Activated T-cell treated with anti-CD3 and anti-CD28 coated beads, Interleukin-2, amount 50 U/mL, for 4 hours (primary cell): ENCODE measurements around the gene ACY1. TPM values are rescaled to one million over a fixed set of nuclear protein-coding genes. Genes with fewer than 3 reads are reported as not detected.

Experiments used
- ATAC-seq, 2 donors: fragments of 200-7000 bp; cut with Tn5 transposase; one replicate each; pipeline ENCODE4 v1.10.0; 2021
- DNase-seq: peaks from one replicate; pipeline ENCODE4 v3.0.0-alpha.2; 2020
- H3K27me3 Mint-ChIP-seq: one replicate; pipeline ENCODE4 v1.8.0; 2021; ENCODE audit warnings: low read depth, mixed read lengths
- H3K36me3 Mint-ChIP-seq: one replicate; pipeline ENCODE4 v1.8.0; 2022; ENCODE audit warnings: mixed read lengths; ENCODE audit not compliant: insufficient read depth
- H3K4me1 Mint-ChIP-seq: one replicate; pipeline ENCODE4 v1.8.0; 2021; ENCODE audit warnings: low read depth, mixed read lengths
- H3K4me3 Mint-ChIP-seq: one replicate; pipeline ENCODE4 v1.8.0; 2021; ENCODE audit warnings: mild to moderate bottlenecking, moderate library complexity, mixed read lengths
- H3K9me3 Mint-ChIP-seq: one replicate; pipeline ENCODE4 v1.8.0; 2021; ENCODE audit warnings: mixed read lengths
- total RNA-seq, 3 donors: library from RNA; stranded (reverse); gene quantifications; one replicate each; pipeline ENCODE4 v1.2.1, GENCODE V29; 2021

Gene ACY1
- total RNA-seq, 3 donors from 2014 or later, result 47.6 to 58.1 (median 55.9) TPM

DNA sequence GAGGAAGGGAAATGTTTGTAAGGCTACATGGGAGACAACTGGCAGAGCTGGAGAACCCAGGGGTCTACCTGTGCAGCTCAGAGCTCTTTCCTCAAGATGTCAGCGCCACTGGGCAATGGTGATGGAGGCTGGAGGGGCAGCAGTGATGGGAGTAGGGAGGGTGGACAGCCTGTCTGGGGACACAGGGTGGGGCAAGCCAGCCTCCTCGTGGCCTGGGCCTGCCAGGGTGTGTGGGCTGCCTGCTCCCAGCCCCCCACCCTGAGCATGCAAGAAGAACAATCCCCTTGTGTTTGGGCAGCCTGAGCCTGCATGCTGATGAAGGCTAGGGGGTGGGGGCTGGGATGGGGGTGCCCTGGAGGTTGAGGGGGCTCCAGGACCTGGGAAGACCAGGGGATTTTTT lies 17.3 kb upstream of the ACY1 start:
- no peak for DNase-seq

GRCh38 chr3:51966486-51966885 lies 16.8 kb upstream of the ACY1 start:
- no peak for ATAC-seq
- H3K27me3 Mint-ChIP-seq, result no peaks in the 10 kb centered on the region
- no peaks in the 10 kb centered on the region for H3K36me3 Mint-ChIP-seq
- peaks cover 10% of the 10 kb centered on the region for H3K4me1 Mint-ChIP-seq
- H3K9me3 Mint-ChIP-seq, result no peaks in the 10 kb centered on the region
- no peak for DNase-seq
- peak overlapping the region; percentile 81 for H3K4me3 Mint-ChIP-seq

More for the DNA sequence above, 17.3 kb upstream of the ACY1 start:
- H3K4me1 Mint-ChIP-seq, result peaks cover 10% of the 10 kb centered on the region
- no peak for ATAC-seq
- H3K4me3 Mint-ChIP-seq, result peak overlapping the region; percentile 81
- peaks cover 4% of the 10 kb centered on the region for H3K36me3 Mint-ChIP-seq
- H3K9me3 Mint-ChIP-seq, result no peaks in the 10 kb centered on the region
- no peaks in the 10 kb centered on the region for H3K27me3 Mint-ChIP-seq

DNA sequence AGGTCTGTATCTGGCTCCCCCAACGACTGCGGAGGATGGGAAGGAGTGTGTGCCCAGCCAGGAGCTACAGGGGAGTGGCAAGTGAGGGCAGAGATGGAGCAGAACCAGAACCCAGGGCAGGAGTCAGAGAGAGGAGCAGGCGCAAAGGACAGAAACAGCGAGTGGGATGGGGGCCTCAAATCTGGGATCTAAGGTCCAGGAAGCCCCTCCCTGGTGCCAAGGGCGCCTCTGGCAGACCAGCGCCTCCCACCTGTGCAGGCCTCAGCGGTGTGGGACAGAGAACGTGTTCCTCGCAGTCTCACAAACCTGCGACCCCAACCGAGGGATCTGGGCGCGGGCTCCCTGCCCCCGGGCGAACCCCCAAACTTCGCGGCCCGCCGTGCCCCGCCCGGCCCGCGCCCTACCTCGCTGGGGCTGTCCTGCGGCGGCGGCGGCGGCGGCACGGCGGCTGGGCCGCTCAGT lies 16.4 kb upstream of the ACY1 start:
- H3K4me3 Mint-ChIP-seq, result peak overlapping the region; percentile 81
- DNase-seq (no peak), ATAC-seq (peak; percentile 74 to 75)
- no peaks in the 10 kb centered on the region for H3K36me3 Mint-ChIP-seq
- no peaks in the 10 kb centered on the region for H3K9me3 Mint-ChIP-seq
- peaks cover 10% of the 10 kb centered on the region for H3K4me1 Mint-ChIP-seq
- no peaks in the 10 kb centered on the region for H3K27me3 Mint-ChIP-seq

DNA sequence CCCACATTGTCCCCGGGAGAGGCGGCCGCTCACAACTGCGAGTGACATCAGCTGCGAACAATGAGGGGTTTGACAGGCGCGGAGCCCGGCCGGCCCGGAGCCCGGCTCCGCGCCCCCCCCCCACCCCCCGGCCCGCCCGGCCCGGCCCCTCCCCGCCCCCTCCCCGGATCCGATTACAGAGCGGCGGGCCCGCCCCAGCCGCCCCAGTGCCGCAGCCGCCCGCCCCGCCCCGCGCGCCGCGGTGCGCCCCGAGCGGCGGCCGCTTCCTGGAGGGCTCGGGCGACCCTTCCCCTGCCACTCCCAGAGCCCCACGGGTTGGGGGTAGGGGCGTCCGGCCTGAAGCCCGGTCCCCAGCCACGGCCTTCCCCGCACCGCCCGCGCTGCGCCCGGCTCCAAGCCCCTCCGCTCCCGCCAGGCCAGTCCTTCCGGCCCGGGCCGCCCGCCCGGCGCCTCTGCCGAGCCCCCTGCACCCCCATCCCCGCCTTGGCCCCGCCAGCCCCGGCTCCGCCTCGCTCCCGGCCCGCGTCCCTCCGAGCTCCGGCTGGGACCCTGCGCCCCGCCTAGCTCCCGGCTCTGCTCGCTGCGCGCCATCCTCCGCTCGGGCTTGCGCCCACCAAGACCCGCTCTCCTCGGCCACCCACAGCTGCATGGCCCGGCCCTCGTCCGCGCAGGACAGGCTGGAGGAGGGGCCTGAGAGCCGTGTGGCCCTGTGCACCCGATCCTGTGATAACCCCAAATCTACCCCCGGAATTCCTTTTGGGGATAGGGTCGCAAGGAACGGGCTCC lies 15.8 kb upstream of the ACY1 start, which contains the start of gene PCBP4:
PCBP4 (minus strand) TSS at position 71 of the 786 bp plus-strand sequence. CDS start 6,214 bp downstream, outside the sequence.
- Mint-ChIP-seq H3K27me3 (no peaks in the 10 kb centered on the region), H3K9me3 (no peaks in the 10 kb centered on the region), H3K4me3 (peak within 1 kb of the TSS; percentile 82), H3K36me3 (no peaks in the 10 kb centered on the region), H3K4me1 (peaks cover 10% of the 10 kb centered on the region)
- peak; percentile 76 to 80 for ATAC-seq
- DNase-seq, result no peak

- ATAC-seq (no peak), DNase-seq (no peak)
- Mint-ChIP-seq H3K4me1 (peaks cover 10% of the 10 kb centered on the region), H3K36me3 (no peaks in the 10 kb centered on the region), H3K4me3 (peak overlapping the region; percentile 82), H3K9me3 (no peaks in the 10 kb centered on the region), H3K27me3 (no peaks in the 10 kb centered on the region)
Observed at GRCh38 chr3:51968170-51968775, 15.1 kb upstream of the ACY1 start.

DNA sequence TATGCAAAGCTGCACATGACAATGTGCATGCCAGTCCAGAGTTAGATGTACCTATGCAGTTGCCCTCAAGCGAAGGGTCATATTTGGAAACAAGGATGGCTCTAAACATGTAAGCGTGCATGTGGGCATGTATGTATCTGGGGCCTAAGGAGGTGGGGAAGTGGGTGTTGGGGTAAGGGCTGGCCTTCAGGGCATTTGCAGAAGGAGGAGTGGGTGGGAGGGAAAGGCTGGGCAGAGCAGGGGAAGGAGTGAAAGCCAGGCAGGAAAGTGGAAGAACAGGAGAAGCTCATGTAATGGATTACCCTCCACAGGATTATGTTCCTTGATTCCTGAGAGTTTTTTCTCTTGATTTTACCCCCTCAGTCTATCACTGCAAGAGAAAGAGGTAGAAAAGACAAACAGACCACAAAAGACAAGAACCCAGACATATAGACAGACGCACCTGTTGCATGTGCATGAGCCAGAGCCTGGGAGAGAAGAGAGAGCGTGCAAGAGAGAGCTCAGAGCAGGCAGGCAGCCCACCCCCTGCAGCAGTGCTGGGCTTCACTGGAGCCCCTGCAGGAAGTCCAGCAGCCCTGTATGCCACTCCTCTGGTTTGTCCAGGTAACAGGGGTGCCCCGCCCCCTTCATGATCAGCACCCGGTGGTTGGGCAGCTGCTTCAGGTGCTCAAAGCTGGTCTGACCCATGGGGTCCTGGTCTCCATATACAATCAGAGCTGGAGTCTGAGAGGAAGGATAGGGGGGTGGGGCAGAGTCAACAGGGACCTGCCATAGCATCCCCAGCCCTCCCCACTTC lies 14.3 kb upstream of the ACY1 start:
- H3K36me3 Mint-ChIP-seq, result no peaks in the 10 kb centered on the region
- H3K9me3 Mint-ChIP-seq, result no peaks in the 10 kb centered on the region
- peaks cover 13% of the 10 kb centered on the region for H3K4me1 Mint-ChIP-seq
- no peaks in the 10 kb centered on the region for H3K27me3 Mint-ChIP-seq
- peak overlapping the region; percentile 82 for H3K4me3 Mint-ChIP-seq
- DNase-seq, result no peak
- ATAC-seq, result no peak

DNA sequence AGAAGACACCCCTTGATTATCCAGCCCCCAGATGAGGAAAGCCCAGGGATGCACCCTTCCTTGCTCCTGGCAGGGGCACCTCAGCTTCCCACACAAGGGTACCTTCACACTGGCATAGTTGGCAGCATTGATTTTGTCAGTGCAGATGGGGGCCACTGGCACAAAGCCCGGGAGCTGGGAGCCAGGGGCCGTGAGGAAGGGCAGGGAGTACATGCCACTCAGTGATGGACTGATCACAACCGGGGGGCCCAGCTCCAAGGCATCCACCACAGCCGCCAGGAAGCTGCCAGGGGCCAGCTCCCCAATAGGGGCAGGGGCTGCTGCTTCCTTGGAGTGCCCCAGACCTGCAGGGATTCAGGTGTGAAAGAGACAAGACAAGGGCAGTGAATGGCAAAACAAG lies 13.5 kb upstream of the ACY1 start:
- no peak for DNase-seq
- no peak overlapping the region for H3K4me3 Mint-ChIP-seq
- H3K27me3 Mint-ChIP-seq, result no peaks in the 10 kb centered on the region
- H3K9me3 Mint-ChIP-seq, result no peaks in the 10 kb centered on the region
- peaks cover 17% of the 10 kb centered on the region for H3K4me1 Mint-ChIP-seq
- H3K36me3 Mint-ChIP-seq, result no peaks in the 10 kb centered on the region
- ATAC-seq, result no peak

GRCh38 chr3:51970606-51971300 lies 12.6 kb upstream of the ACY1 start:
- H3K36me3 Mint-ChIP-seq, result no peaks in the 10 kb centered on the region
- no peak overlapping the region for H3K4me3 Mint-ChIP-seq
- no peaks in the 10 kb centered on the region for H3K27me3 Mint-ChIP-seq
- H3K9me3 Mint-ChIP-seq, result no peaks in the 10 kb centered on the region
- DNase-seq, result no peak
- peaks cover 20% of the 10 kb centered on the region for H3K4me1 Mint-ChIP-seq
- ATAC-seq, result no peak

DNA sequence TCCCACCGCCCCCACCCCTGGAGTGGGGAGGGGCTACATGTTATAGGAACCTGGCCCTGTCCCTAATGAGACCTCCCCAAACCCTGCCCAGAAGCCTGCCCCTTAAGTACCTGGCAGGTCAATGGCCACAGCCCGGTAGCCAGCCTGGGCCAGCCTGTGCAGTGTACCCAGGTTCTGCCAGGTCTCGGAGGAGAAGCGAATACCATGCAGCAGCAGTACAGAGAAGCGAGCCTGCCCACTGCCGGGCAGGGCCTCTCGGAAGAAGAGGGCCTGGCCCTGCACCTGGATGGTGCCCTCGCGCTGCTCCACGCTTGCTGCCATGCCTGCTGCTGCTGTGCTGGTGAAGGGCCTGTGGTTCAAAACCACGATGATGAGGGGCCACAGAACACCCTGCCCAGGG lies 12.0 kb upstream of the ACY1 start:
- H3K4me1 Mint-ChIP-seq, result peaks cover 20% of the 10 kb centered on the region
- no peaks in the 10 kb centered on the region for H3K36me3 Mint-ChIP-seq
- H3K4me3 Mint-ChIP-seq, result no peak overlapping the region
- DNase-seq, result no peak
- ATAC-seq, result no peak
- no peaks in the 10 kb centered on the region for H3K27me3 Mint-ChIP-seq
- no peaks in the 10 kb centered on the region for H3K9me3 Mint-ChIP-seq

GRCh38 chr3:51974277-51974962 lies 8.9 kb upstream of the ACY1 start:
- peak overlapping the region; percentile 97 for H3K4me3 Mint-ChIP-seq
- H3K36me3 Mint-ChIP-seq, result no peaks in the 10 kb centered on the region
- H3K27me3 Mint-ChIP-seq, result no peaks in the 10 kb centered on the region
- no peak for DNase-seq
- H3K9me3 Mint-ChIP-seq, result no peaks in the 10 kb centered on the region
- ATAC-seq, result peak; percentile 20 to 24
- peaks cover 25% of the 10 kb centered on the region for H3K4me1 Mint-ChIP-seq

DNA sequence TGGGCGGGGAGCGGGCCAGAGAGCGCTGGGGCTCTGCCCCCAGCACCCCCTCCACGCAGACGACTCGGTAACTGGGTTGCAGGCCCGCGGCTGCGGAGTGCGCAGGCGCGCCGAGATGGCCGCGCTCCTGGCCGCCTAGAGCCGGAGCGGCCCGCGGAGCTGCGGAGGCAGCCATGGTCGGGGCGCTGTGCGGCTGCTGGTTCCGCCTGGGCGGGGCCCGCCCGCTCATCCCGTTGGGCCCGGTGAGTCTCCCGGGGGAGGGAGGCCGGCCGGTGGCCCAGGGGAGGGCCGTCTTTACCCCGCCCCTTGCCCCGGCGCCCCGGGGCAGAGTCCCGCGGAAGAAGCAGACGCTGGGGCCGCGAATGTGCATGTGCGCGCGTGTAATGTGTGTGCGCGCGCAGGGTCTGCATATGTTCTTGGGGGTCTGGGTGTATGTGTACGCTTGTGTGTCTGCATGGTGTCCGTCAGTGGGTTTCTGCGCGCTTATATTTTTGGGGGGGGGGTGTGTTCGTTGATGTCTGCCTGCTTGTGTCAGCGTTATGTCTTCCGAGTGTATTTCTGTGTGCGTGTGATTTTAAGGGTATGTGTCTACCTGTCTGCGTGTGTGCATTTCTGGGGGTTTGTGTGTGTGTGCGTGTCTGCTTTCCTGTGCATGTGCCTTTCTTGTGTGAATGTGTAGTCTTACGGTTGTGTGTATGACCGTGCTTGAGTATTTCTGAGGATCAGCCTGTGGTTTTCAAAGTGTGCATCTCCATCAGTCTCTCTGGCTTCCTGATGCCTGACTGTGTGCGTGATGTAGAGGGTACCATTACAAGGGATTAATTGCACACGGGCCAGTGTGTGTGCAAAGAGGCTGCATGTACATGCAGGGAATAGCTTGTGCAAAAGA lies 8.1 kb upstream of the ACY1 start, which contains the start of gene ABHD14A:
ABHD14A (plus strand) TSS at position 102 of the 889 bp plus-strand sequence; CDS start at position 174, 72 bp downstream.
- peak within 1 kb of the TSS; percentile 97 for H3K4me3 Mint-ChIP-seq
- ATAC-seq, result peak; percentile 83 to 84
- DNase-seq, result peak; percentile 53
- H3K9me3 Mint-ChIP-seq, result no peaks in the 10 kb centered on the region
- H3K4me1 Mint-ChIP-seq, result peaks cover 25% of the 10 kb centered on the region
- no peaks in the 10 kb centered on the region for H3K27me3 Mint-ChIP-seq
- H3K36me3 Mint-ChIP-seq, result no peaks in the 10 kb centered on the region

- Mint-ChIP-seq H3K36me3 (no peaks in the 10 kb centered on the region), H3K9me3 (no peaks in the 10 kb centered on the region), H3K4me3 (peak overlapping the region; percentile 97), H3K27me3 (no peaks in the 10 kb centered on the region), H3K4me1 (peaks cover 26% of the 10 kb centered on the region)
- DNase-seq, result no peak
- no peak for ATAC-seq
Observed at GRCh38 chr3:51975852-51976549, 7.3 kb upstream of the ACY1 start.
